Thymus (tissue), 11 donors: ENCODE measurements around the gene KLF17. TPM values are rescaled to one million over a fixed set of nuclear protein-coding genes. Genes with fewer than 3 reads are reported as not detected.

ENCODE experiments used
- DNase-seq, 9 donors: peaks; one replicate each; pipeline ENCODE4 v3.0.0-alpha.2; 2013; ENCODE audit warnings: low spot score in 9 of 9, low read depth in 6 of 9, missing footprints in 1 of 9
- H3K27ac ChIP-seq, 2 donors: one replicate each; pipeline ENCODE4 v1.5.1; 2013; ENCODE audit warnings: control low read depth in 1 of 2, low read depth in 1 of 2, low read length in 1 of 2, mild to moderate bottlenecking in 1 of 2, moderate library complexity in 1 of 2
- H3K27me3 ChIP-seq, 2 donors: one replicate each; pipeline ENCODE4 v1.5.1; 2013; ENCODE audit warnings: low read length in 1 of 2; ENCODE audit not compliant: control insufficient read depth in 2 of 2, insufficient read depth in 1 of 2
- H3K36me3 ChIP-seq, 2 donors: one replicate each; pipeline ENCODE4 v1.5.1; 2013; ENCODE audit warnings: low read length in 1 of 2, mild to moderate bottlenecking in 1 of 2, moderate library complexity in 1 of 2; ENCODE audit not compliant: control insufficient read depth in 2 of 2, insufficient read depth in 2 of 2
- H3K4me1 ChIP-seq, 2 donors: one replicate each; pipeline ENCODE4 v1.5.1; 2013; ENCODE audit warnings: low read length in 2 of 2; ENCODE audit not compliant: control insufficient read depth in 2 of 2, insufficient read depth in 2 of 2
- H3K4me3 ChIP-seq, 2 donors: one replicate each; pipeline ENCODE4 v1.5.1; 2013; ENCODE audit warnings: low read length in 2 of 2, control low read depth in 1 of 2, mild to moderate bottlenecking in 1 of 2
- H3K9me3 ChIP-seq, 2 donors: one replicate each; pipeline ENCODE4 v1.5.1; 2013; ENCODE audit warnings: low read length in 1 of 2, mild to moderate bottlenecking in 1 of 2; ENCODE audit not compliant: control insufficient read depth in 2 of 2, insufficient read depth in 1 of 2
- WGBS: extraction: QIAGEN DNeasy Blood & Tissue Kit; methylation state at CpG from one replicate; pipeline ENCODE4 v1.1.7; 2013; 5-methylcytosine and 5-hydroxymethylcytosine counted together
- polyA plus RNA-seq: library from polyadenylated mRNA; stranded (reverse); fragments of 200-250 nt; gene quantifications from one replicate; pipeline ENCODE4 v1.2.3, GENCODE V29; 2013
- total RNA-seq: library from RNA; stranded (reverse); fragments of 120-200 nt; gene quantifications from one replicate; pipeline ENCODE4 v1.2.4, GENCODE V29; 2013
- donor health status: healthy.

KLF17 gene
- total and polyA plus RNA-seq, 2 donors, result 0.02 TPM; not detected in 1

DNA sequence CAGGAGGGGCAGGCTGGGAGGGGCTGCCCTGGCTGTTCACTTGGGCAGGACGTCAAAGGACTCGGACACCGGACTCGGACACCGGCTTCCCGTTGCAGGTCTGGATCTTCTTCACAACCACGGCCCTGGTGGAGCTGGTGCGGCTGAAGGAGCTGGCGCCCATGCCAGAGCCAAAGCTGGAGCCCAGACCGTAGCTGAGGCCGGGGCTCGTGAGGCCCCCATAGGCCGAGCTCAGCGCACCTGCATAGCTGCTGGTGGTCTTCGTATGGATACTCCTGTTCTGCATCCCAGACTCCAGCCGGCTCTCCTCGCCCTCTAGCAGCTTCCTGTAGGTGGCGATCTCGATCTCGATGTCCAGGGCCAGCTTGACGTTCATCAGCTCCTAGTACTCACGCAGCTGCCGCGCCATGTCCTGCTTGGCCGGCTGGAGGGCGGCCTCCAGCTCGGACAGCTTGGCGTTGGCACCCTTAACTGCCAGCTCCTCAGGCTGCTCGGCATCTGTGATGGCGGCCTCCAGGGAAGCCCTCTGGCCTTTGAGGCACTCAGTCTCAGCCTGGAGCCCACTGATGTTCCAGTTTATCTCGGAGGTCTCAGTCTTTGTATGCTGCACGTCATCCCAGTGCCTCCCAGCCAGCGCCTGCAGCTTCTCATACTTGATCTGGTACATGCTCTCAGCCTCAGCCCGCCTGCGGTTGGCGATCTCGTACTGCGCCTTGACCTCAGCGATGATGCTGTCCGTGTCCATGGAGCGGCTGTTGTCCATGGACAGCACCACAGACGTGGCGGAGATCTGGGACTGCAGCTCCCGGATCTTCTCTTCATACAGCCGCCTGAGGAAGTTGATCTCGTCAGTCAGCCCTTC lies 15.1 kb upstream of the KLF17 start:
- WGBS, result 85% methylated on average over 46 of the region's 46 CpGs
- DNase-seq, result no peak
- no peaks in the 10 kb centered on the region for H3K36me3 ChIP-seq

DNA sequence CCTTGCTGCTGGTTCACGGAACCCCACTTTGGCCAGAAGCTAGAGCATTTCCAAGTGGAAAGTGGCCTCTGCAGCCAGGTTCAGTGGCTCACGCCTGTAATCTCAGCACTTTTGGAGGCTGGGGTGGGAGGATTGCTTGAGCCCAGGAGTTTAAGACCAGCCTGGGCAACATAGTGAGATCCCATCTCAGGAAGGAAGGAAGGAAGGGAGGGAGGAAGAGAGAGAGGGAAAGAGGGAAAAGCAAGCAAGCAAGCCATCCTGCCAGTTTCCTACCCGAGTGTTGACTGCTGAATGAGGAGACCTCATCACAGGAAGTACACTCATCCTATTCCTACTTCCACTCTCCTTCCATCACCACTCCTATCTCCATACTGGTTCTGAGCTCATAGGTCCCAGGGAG lies 12.8 kb upstream of the KLF17 start:
- H3K9me3 ChIP-seq, result no peaks in the 10 kb centered on the region
- no peak overlapping the region for H3K4me3 ChIP-seq
- H3K27me3 ChIP-seq, result peaks cover 0 to 8% of the 10 kb centered on the region in 2 donors
- WGBS, result 92% methylated on average over 3 of the region's 3 CpGs
- no peaks in the 10 kb centered on the region for H3K36me3 ChIP-seq
- DNase-seq, result no peak
- H3K4me1 ChIP-seq, result no peaks in the 10 kb centered on the region
- no peak overlapping the region for H3K27ac ChIP-seq

More for the DNA sequence above, 15.1 kb upstream of the KLF17 start:
- Histone ChIP-seq H3K4me1 (no peaks in the 10 kb centered on the region), H3K27me3 (peaks cover 0 to 8% of the 10 kb centered on the region in 2 donors), H3K27ac (no peak overlapping the region), H3K4me3 (no peak overlapping the region), H3K9me3 (no peaks in the 10 kb centered on the region)

DNA sequence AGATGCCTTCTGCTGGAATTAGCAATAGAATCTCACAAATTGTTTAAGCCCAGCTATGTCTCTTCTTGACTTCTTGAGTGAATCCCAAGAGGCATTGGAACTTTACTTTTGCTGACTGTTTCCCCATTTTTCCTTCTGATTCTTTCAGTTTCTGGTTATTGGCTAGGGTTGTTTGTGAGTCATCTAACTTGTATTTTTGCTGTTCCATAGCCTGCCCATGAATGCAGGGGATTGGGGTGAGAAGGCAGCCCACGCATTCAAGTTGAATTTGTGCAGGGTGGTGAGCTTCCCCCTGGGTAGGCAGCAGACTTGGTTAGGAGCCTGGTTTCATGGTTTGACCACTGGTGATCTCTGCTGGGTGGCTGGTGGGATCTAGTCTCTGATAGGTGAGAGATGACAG lies 10.4 kb upstream of the KLF17 start:
- H3K27ac ChIP-seq, result no peak overlapping the region
- 100% methylated on average over 1 of the region's 1 CpG for WGBS
- H3K9me3 ChIP-seq, result no peaks in the 10 kb centered on the region
- no peaks in the 10 kb centered on the region for H3K4me1 ChIP-seq
- no peaks in the 10 kb centered on the region for H3K36me3 ChIP-seq
- H3K27me3 ChIP-seq, result peaks cover 0 to 7% of the 10 kb centered on the region in 2 donors
- no peak for DNase-seq
- no peak overlapping the region for H3K4me3 ChIP-seq

DNA sequence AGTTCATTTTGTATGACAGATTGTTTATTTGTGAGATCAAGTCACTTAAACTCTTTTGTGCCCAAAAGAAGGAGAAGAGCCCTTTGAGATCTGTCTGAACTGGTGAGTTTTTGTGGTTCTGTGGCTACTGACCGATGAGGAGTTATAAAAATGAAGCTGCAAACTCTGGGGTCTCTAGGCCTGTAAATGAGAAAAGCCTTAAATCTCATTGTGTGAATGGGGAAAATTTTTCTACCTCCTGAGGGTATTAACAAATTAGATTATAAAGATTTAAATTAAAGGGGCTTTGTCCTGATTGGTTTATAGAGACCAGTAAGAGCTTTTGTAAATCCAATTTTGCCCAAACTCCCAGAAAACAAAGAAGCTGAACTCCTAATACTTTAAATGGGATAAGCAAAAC lies 9.7 kb upstream of the KLF17 start:
- Histone ChIP-seq H3K9me3 (no peaks in the 10 kb centered on the region), H3K4me1 (no peaks in the 10 kb centered on the region), H3K27ac (no peak overlapping the region), H3K4me3 (no peak overlapping the region), H3K36me3 (no peaks in the 10 kb centered on the region), H3K27me3 (peaks cover 0 to 5% of the 10 kb centered on the region in 2 donors)
- no peak for DNase-seq
- WGBS, result 94% methylated on average over 1 of the region's 1 CpG

DNA sequence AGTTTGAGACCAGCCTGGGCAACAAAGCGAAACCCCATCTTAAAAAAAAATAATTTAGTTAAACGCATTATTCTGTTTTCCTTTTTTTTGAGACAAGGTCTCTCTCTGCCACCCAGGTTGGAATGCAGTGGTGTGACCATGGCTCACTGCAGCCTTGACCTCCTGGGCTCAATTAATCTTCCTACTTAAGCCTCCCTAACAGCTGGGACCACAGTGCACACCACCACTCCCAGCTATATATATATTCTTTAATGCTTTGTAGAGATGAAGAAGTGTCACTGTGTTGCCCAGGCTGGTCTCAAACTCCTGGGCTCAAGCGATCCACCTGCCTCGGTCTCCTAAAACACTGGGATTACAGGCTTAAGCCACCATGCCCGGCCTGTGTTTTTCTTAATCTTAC lies 7.7 kb upstream of the KLF17 start:
- Histone ChIP-seq H3K36me3 (no peaks in the 10 kb centered on the region), H3K27me3 (peaks cover 0 to 2% of the 10 kb centered on the region in 2 donors), H3K27ac (no peak overlapping the region), H3K9me3 (no peaks in the 10 kb centered on the region), H3K4me1 (no peaks in the 10 kb centered on the region), H3K4me3 (no peak overlapping the region)
- 98% methylated on average over 5 of the region's 5 CpGs for WGBS
- no peak for DNase-seq

DNA sequence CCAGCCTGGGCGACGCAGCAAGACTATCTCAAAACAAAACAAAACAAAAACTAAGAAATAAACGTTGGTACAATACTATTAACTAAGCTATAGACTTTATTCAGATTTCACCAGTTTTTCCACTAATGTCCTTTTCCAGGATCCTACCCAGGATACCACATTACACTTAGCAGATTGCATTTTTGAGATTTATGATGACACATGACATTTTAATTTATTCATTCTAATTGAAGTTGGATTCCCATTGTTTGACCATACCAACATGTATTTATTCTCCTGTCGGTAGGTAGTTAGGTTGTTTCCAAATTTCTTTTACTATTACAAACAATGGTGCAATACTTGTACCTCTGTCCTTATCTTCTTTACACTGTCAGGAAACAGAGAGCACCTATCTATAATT lies 6.8 kb upstream of the KLF17 start:
- DNase-seq, result no peak
- Histone ChIP-seq H3K27me3 (no peaks in the 10 kb centered on the region), H3K36me3 (no peaks in the 10 kb centered on the region), H3K27ac (no peak overlapping the region), H3K4me3 (no peak overlapping the region), H3K4me1 (no peaks in the 10 kb centered on the region), H3K9me3 (no peaks in the 10 kb centered on the region)
- WGBS, result 96% methylated on average over 4 of the region's 4 CpGs

DNA sequence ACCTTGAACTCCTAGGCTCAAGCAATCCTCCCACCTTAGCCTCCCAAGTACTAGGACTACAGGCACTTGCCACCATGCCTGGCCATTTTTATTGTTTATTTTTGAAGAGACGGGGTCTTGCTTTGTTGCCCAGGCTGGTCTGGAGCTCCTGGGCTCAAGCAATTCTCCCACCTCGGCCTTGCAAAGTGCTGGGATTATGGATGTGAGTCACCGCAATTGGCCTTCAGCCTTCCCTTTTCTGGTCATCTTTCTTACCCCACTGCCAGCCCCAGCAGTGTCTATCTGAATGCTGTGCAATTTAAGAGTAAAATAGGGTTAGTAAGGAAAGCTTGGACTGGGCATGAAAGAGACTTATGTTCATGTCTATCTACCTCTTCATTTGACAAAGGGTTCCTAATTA lies 6.1 kb upstream of the KLF17 start:
- Histone ChIP-seq H3K4me3 (no peak overlapping the region), H3K4me1 (no peaks in the 10 kb centered on the region), H3K27ac (no peak overlapping the region), H3K36me3 (no peaks in the 10 kb centered on the region), H3K9me3 (no peaks in the 10 kb centered on the region), H3K27me3 (no peaks in the 10 kb centered on the region)
- 97% methylated on average over 3 of the region's 3 CpGs for WGBS
- no peak for DNase-seq

DNA sequence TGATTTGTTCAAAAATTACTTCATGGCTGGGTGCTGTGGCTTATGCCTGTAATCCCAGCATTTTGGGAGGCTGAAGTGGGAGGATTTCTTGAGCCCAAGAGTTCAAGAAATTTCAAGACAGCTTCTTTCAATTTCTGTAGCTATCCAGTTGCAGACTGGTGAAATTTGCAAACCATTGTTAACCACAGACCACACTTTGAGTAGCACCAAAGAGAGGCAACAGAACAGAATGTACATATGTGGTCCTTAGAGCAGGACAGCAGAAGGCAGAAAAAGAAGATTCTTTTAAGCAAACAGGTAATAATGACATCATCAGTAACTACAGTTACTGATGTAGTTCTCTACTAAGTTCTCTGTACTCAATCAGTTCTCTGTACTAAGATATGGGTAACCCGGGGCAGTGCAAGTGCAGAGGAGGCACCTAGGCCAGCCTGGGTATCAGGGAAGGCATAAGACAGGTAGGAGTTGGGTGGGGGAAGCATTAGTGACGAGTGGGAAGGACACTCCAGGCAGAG lies 5.5 kb upstream of the KLF17 start:
- H3K36me3 ChIP-seq, result no peaks in the 10 kb centered on the region
- H3K4me3 ChIP-seq, result no peak overlapping the region
- DNase-seq, result no peak
- no peaks in the 10 kb centered on the region for H3K27me3 ChIP-seq
- no peaks in the 10 kb centered on the region for H3K9me3 ChIP-seq
- no peak overlapping the region for H3K27ac ChIP-seq
- 82% methylated on average over 2 of the region's 2 CpGs for WGBS
- no peaks in the 10 kb centered on the region for H3K4me1 ChIP-seq

DNA sequence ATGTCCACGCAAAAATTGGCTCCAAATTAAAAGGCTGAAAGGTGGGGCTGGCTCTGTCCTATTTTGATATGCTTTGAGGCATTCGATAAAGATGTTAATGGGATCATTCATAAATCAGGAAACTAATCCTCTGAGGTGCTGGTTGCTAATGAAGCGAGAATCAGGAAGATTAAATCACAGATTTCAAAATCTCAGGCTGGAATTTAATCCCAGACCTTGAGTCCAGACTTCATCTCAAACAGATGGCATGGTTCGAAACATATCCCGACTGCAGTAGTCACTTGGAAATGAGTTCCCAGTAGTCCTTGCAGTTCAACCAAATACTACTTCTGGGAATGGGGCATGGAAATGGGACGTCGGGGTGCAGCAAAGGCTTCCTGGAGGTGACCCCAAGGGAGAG lies 4.5 kb upstream of the KLF17 start:
- H3K9me3 ChIP-seq, result no peaks in the 10 kb centered on the region
- no peaks in the 10 kb centered on the region for H3K36me3 ChIP-seq
- no peaks in the 10 kb centered on the region for H3K27me3 ChIP-seq
- 96% methylated on average over 7 of the region's 7 CpGs for WGBS
- no peak overlapping the region for H3K27ac ChIP-seq
- no peak for DNase-seq
- no peak overlapping the region for H3K4me3 ChIP-seq
- no peaks in the 10 kb centered on the region for H3K4me1 ChIP-seq
